Testis (tissue), 2 donors: ENCODE data around the gene KATNB1.

Experiments used
- POLR2A ChIP-seq: fragments of 450-650 bp; IDR thresholded peaks from one replicate; pipeline ENCODE4 v1.6.1; 2017; ENCODE audit warnings: antibody characterized with exemption, mild to moderate bottlenecking, moderate library complexity
- TF ChIP-seq, protein P1 (sequence below), 3 experiments: fragments of 450-650 bp in 2 of 3; fragments of 200-600 bp in 1 of 3; sonication (generic) in 1 of 3; IDR thresholded peaks; one replicate each; pipeline ENCODE4 v1.5.1; 2016 to 2019; ENCODE audit warnings: antibody characterized with exemption in 3 of 3, mild to moderate bottlenecking in 2 of 3, moderate library complexity in 1 of 3

DNA sequence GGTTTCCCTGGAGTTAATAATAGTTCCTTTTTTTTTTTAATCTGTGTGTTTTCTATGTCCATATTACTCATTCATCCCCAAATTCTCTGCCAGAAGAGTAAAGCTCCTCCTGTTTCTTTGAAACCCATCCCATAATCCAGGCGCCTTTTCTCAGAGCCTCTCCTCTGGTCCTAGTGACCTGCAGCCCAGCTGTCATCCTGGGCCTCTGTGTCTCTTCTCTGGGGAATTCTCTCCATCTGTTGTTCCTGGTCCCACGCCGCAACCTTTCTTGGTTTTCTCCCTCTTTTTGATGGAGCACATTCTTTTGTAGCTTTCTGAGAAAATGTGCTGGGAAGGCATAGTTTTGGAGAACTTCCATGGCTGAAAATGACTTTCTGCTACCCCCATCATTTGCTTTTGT is 10.2 kb downstream of the KATNB1 start:
- TF ChIP-seq, protein P1, sequence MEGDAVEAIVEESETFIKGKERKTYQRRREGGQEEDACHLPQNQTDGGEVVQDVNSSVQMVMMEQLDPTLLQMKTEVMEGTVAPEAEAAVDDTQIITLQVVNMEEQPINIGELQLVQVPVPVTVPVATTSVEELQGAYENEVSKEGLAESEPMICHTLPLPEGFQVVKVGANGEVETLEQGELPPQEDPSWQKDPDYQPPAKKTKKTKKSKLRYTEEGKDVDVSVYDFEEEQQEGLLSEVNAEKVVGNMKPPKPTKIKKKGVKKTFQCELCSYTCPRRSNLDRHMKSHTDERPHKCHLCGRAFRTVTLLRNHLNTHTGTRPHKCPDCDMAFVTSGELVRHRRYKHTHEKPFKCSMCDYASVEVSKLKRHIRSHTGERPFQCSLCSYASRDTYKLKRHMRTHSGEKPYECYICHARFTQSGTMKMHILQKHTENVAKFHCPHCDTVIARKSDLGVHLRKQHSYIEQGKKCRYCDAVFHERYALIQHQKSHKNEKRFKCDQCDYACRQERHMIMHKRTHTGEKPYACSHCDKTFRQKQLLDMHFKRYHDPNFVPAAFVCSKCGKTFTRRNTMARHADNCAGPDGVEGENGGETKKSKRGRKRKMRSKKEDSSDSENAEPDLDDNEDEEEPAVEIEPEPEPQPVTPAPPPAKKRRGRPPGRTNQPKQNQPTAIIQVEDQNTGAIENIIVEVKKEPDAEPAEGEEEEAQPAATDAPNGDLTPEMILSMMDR (IDR thresholded peaks at IDR 0.05): no peak
- no peak for TF ChIP-seq POLR2A
